RWPE2 (cell line): ENCODE data around the gene CAPN8.
"Not testable (repeated sequence)": the region's sequence is repeated elsewhere in the genome, so short reads cannot be mapped to it uniquely, and the experiment has no call there.

ENCODE experiments used
- ATAC-seq: fragments of 200-7000 bp; cut with Tn5 transposase; 3 replicates; pipeline ENCODE4 v1.9.1; 2021; ENCODE audit warnings: low read depth
- DNase-seq: peaks from one replicate; pipeline ENCODE4 v3.0.0-alpha.2; 2020; ENCODE audit warnings: low spot score
- H3K27ac ChIP-seq: fragments of 450-650 bp; 2 replicates; pipeline ENCODE4 v1.5.1; 2017; ENCODE audit warnings: mild to moderate bottlenecking; ENCODE audit not compliant: poor library complexity, severe bottlenecking
- H3K27me3 ChIP-seq: fragments of 250-450 bp; sonication (Bioruptor Pico); 2 replicates; pipeline ENCODE4 v1.5.1; 2021; ENCODE audit warnings: mild to moderate bottlenecking, moderate library complexity; ENCODE audit not compliant: insufficient read depth, poor library complexity, severe bottlenecking
- H3K36me3 ChIP-seq: fragments of 250-450 bp; sonication (Bioruptor Pico); 2 replicates; pipeline ENCODE4 v1.5.1; 2020; ENCODE audit warnings: low read depth, mild to moderate bottlenecking, moderate library complexity
- H3K4me1 ChIP-seq: fragments of 250-450 bp; sonication (Bioruptor Pico); 2 replicates; pipeline ENCODE4 v1.5.1; 2021; ENCODE audit warnings: mild to moderate bottlenecking, moderate library complexity; ENCODE audit not compliant: insufficient read depth, poor library complexity, severe bottlenecking
- H3K4me3 ChIP-seq: fragments of 250-450 bp; sonication (Bioruptor Pico); 2 replicates; pipeline ENCODE4 v1.5.1; 2021; ENCODE audit warnings: mild to moderate bottlenecking, moderate library complexity; ENCODE audit not compliant: severe bottlenecking
- H3K9me3 ChIP-seq: fragments of 250-450 bp; sonication (Bioruptor Pico); 2 replicates; pipeline ENCODE4 v1.5.1; 2021; ENCODE audit warnings: mild to moderate bottlenecking, moderate library complexity; ENCODE audit not compliant: severe bottlenecking
- TF ChIP-seq, protein P1 (sequence below): fragments of 450-650 bp; IDR thresholded peaks from one replicate; pipeline ENCODE4 v1.5.1; 2017; ENCODE audit warnings: mild to moderate bottlenecking, moderate library complexity; ENCODE audit not compliant: poor library complexity, severe bottlenecking

The CAPN8 gene

DNA sequence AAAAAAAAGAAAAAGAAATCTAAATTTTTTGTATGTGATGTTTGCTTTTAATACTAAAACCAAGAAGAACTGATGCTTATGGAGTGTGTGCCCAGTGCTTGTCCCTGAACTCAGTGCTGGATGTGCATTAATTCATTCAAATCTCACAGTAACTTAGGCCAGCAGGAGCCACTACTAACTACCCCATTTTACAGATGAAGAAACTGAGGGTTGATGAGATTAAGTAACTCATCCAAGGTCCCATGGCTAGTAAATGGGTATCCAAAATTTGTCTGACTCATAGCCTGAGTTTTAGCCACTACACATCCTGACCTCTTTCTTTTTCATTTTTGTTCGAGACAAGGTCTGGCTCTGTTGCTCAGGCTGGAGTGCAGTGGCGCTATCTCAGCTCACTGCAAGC, 144.4 kb downstream of the CAPN8 start:
- H3K9me3 ChIP-seq, result no peaks in the 10 kb centered on the region
- TF ChIP-seq, protein P1, sequence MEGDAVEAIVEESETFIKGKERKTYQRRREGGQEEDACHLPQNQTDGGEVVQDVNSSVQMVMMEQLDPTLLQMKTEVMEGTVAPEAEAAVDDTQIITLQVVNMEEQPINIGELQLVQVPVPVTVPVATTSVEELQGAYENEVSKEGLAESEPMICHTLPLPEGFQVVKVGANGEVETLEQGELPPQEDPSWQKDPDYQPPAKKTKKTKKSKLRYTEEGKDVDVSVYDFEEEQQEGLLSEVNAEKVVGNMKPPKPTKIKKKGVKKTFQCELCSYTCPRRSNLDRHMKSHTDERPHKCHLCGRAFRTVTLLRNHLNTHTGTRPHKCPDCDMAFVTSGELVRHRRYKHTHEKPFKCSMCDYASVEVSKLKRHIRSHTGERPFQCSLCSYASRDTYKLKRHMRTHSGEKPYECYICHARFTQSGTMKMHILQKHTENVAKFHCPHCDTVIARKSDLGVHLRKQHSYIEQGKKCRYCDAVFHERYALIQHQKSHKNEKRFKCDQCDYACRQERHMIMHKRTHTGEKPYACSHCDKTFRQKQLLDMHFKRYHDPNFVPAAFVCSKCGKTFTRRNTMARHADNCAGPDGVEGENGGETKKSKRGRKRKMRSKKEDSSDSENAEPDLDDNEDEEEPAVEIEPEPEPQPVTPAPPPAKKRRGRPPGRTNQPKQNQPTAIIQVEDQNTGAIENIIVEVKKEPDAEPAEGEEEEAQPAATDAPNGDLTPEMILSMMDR, result no peak
- ATAC-seq, result no peak
- H3K27ac ChIP-seq, result no peak overlapping the region
- H3K4me1 ChIP-seq, result no peaks in the 10 kb centered on the region
- no peaks in the 10 kb centered on the region for H3K27me3 ChIP-seq
- no peak overlapping the region for H3K4me3 ChIP-seq
- no peak for DNase-seq
- no peaks in the 10 kb centered on the region for H3K36me3 ChIP-seq

DNA sequence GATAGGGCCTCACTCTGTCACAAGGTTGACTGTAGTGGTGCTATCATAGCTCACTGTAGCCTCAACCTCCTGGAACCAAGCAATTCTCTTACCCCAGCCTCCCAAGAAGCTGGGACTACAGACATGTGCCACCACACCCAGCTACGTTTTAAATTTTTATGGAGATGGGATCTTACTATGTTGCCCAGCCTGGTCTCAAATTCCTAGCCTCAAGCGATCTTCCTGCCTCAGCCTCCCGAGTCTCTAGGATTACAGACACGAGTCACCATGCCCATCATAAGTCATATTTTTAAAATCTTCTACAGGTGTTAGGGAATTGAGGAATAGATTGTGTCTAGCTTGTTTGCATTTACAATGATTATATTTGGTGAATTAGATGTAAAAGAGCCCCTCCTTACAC, 145.3 kb downstream of the CAPN8 start:
- H3K27me3 ChIP-seq, result no peaks in the 10 kb centered on the region
- H3K9me3 ChIP-seq, result no peaks in the 10 kb centered on the region
- H3K27ac ChIP-seq, result no peak overlapping the region
- ATAC-seq (no peak), DNase-seq (no peak)
- TF ChIP-seq, protein P1, result no peak
- H3K36me3 ChIP-seq, result no peaks in the 10 kb centered on the region
- H3K4me1 ChIP-seq, result no peaks in the 10 kb centered on the region
- no peak overlapping the region for H3K4me3 ChIP-seq

GRCh38 chr1:223519116-223519515, 146.4 kb downstream of the CAPN8 start:
- DNase-seq (no peak), ATAC-seq (no peak)
- Histone ChIP-seq H3K4me3 (no peak overlapping the region), H3K27me3 (no peaks in the 10 kb centered on the region), H3K36me3 (no peaks in the 10 kb centered on the region), H3K4me1 (no peaks in the 10 kb centered on the region), H3K27ac (no peak overlapping the region), H3K9me3 (no peaks in the 10 kb centered on the region)
- TF ChIP-seq, protein P1, result no peak

GRCh38 chr1:223518553-223518952, 146.9 kb downstream of the CAPN8 start:
- H3K9me3 ChIP-seq, H3K27me3 ChIP-seq, DNase-seq, H3K27ac ChIP-seq, H3K4me1 ChIP-seq, H3K4me3 ChIP-seq, H3K36me3 ChIP-seq, ATAC-seq: not testable (repeated sequence)

GRCh38 chr1:223515926-223516325, 149.6 kb downstream of the CAPN8 start:
- no peak for ATAC-seq
- H3K4me3 ChIP-seq, result no peak overlapping the region
- DNase-seq, result no peak
- H3K4me1 ChIP-seq, result no peaks in the 10 kb centered on the region
- no peaks in the 10 kb centered on the region for H3K36me3 ChIP-seq
- TF ChIP-seq, protein P1, result no peak
- no peak overlapping the region for H3K27ac ChIP-seq
- H3K27me3 ChIP-seq, result no peaks in the 10 kb centered on the region
- no peaks in the 10 kb centered on the region for H3K9me3 ChIP-seq
